A673 (cell line): Measurements from ENCODE around the gene CBR3. TPM values are rescaled to one million over a fixed set of nuclear protein-coding genes. Genes with fewer than 3 reads are reported as not detected.
"Not testable (repeated sequence)": the region's sequence is repeated elsewhere in the genome, so short reads cannot be mapped to it uniquely, and the experiment has no call there.

Experiments used
- BruUV-seq: library from RNA; stranded (reverse); fragments of 400-500 nt; replicated peaks from 2 replicates; lab custom pipeline; 2021; lab: Mats Ljungman, UMichigan
- CTCF ChIA-PET: fragments of 300-600 bp; sonication (Branson Sonifier 250); formaldehyde crosslinking; loops from one replicate; lab custom pipeline; 2022; ENCODE audit warnings: antibody characterized with exemption; lab: Charles Lee
- POLR2A ChIA-PET: fragments of 300-600 bp; sonication (Branson Sonifier 250); formaldehyde crosslinking; loops from one replicate; lab custom pipeline; 2022; ENCODE audit warnings: antibody characterized with exemption; ENCODE audit not compliant: low non-redundant PET; lab: Charles Lee
- DNase-seq: peaks from one replicate; pipeline ENCODE4 v3.0.0-alpha.2; 2015; ENCODE audit warnings: low spot score
- H3K27ac ChIP-seq: fragments of 200-600 bp; sonication (generic); 2 replicates; pipeline ENCODE4 v1.5.1; 2016; ENCODE audit warnings: mixed run types, low read depth, mild to moderate bottlenecking, mixed read lengths, antibody characterized with exemption, low read length; ENCODE audit not compliant: poor library complexity, severe bottlenecking
- H3K27me3 ChIP-seq: fragments of 200-600 bp; sonication (generic); replicated peaks from 2 replicates; pipeline ENCODE4 v1.6.1; 2017; ENCODE audit warnings: mixed run types, low read depth, mild to moderate bottlenecking, mixed read lengths, antibody characterized with exemption, low read length; ENCODE audit not compliant: insufficient read depth, poor library complexity
- H3K36me3 ChIP-seq: fragments of 200-600 bp; sonication (generic); 2 replicates; pipeline ENCODE4 v1.6.1; 2016; ENCODE audit warnings: mixed run types, mild to moderate bottlenecking, mixed read lengths, antibody characterized with exemption, low read length; ENCODE audit not compliant: insufficient read depth, poor library complexity, severe bottlenecking
- H3K4me1 ChIP-seq: fragments of 200-600 bp; sonication (generic); 2 replicates; pipeline ENCODE4 v1.6.1; 2017; ENCODE audit warnings: mixed run types, mild to moderate bottlenecking, mixed read lengths, antibody characterized with exemption, low read length; ENCODE audit not compliant: insufficient read depth, poor library complexity, severe bottlenecking
- H3K4me3 ChIP-seq: fragments of 200-600 bp; sonication (generic); 2 replicates; pipeline ENCODE4 v1.5.1; 2016; ENCODE audit warnings: low read depth, mixed run types, mild to moderate bottlenecking, mixed read lengths, low read length; ENCODE audit not compliant: poor library complexity, severe bottlenecking
- H3K9me3 ChIP-seq: fragments of 200-600 bp; sonication (generic); 2 replicates; pipeline ENCODE4 v1.6.1; 2016; ENCODE audit warnings: mixed run types, low read depth, mild to moderate bottlenecking, mixed read lengths, antibody characterized with exemption, low read length; ENCODE audit not compliant: poor library complexity, severe bottlenecking
- EZH2 ChIP-seq: fragments of 200-600 bp; sonication (generic); IDR thresholded peaks from 2 replicates; pipeline ENCODE4 v1.6.1; 2017; ENCODE audit warnings: borderline replicate concordance, low read depth, mild to moderate bottlenecking, mixed read lengths, antibody characterized with exemption, low read length; ENCODE audit not compliant: poor library complexity, severe bottlenecking
- intact Hi-C: fragments of 100-400 bp; cut with micrococcal nuclease; formaldehyde crosslinking; loops from one replicate; pipeline ENCODE4 v1.10.0; 2022; ENCODE audit not compliant: unreplicated experiment
- total RNA-seq: library from RNA; stranded (reverse); gene quantifications from 2 replicates; pipeline ENCODE4 v1.2.3, GENCODE V29; 2021
- TF ChIP-seq, protein P1 (sequence below): fragments of 300-800, 200-600 bp; sonication (generic); conservative IDR thresholded peaks from 2 replicates; pipeline ENCODE4 v1.5.1; 2017; ENCODE audit warnings: low read depth, mild to moderate bottlenecking, antibody characterized with exemption, low read length, moderate library complexity, mixed read lengths

Gene CBR3
- total RNA-seq, 1 experiment from 2014 or later: 12.3 TPM

DNA sequence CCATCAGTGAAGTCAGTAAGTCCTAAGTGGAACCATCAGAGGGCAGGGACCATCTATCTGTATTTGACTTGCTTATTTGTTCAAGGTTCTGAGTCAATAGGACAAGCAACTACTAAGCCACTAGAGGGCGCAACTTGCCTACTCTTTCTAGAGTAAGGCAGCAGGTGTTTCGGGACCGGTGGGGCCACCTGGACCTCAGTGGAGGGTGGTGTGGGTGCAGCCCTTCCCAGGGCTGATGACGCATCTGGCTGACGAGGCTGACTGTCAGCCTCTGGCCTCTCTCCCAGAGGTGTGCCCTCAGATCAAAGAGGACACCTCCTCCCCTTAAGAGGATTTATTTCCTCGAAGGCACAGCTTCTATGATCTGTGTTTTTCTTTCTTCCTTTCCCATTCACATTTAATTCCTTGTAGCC is 6.6 kb downstream of the CBR3 start:
- H3K4me3 ChIP-seq: no peak overlapping the region
- H3K27me3 ChIP-seq: no peaks in the 10 kb centered on the region
- ChIA-PET POLR2A (interaction anchor here (0.6 kb wide), 1 partner anchor 23 kb away, joined by 3 read pairs; no protein-coding TSS in a partner anchor), CTCF (interaction anchor here (1.4 kb wide), 1 partner anchor 9 kb away, joined by 3 read pairs; no protein-coding TSS in a partner anchor)
- H3K36me3 ChIP-seq: no peaks in the 10 kb centered on the region
- no peaks in the 10 kb centered on the region for H3K9me3 ChIP-seq
- TF ChIP-seq, protein P1, sequence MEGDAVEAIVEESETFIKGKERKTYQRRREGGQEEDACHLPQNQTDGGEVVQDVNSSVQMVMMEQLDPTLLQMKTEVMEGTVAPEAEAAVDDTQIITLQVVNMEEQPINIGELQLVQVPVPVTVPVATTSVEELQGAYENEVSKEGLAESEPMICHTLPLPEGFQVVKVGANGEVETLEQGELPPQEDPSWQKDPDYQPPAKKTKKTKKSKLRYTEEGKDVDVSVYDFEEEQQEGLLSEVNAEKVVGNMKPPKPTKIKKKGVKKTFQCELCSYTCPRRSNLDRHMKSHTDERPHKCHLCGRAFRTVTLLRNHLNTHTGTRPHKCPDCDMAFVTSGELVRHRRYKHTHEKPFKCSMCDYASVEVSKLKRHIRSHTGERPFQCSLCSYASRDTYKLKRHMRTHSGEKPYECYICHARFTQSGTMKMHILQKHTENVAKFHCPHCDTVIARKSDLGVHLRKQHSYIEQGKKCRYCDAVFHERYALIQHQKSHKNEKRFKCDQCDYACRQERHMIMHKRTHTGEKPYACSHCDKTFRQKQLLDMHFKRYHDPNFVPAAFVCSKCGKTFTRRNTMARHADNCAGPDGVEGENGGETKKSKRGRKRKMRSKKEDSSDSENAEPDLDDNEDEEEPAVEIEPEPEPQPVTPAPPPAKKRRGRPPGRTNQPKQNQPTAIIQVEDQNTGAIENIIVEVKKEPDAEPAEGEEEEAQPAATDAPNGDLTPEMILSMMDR: peak; percentile 91
- TF ChIP-seq EZH2: no peak
- intact Hi-C loops: loop anchor here (1.0 to 2.0 kb wide), 3 partner anchors 68 to 243 kb away; partner anchors contain the start of gene CHAF1B
- DNase-seq: peak; percentile 82
- H3K4me1 ChIP-seq: peaks cover 6% of the 10 kb centered on the region
- BruUV-seq: no TSS peak
- no peak overlapping the region for H3K27ac ChIP-seq

DNA sequence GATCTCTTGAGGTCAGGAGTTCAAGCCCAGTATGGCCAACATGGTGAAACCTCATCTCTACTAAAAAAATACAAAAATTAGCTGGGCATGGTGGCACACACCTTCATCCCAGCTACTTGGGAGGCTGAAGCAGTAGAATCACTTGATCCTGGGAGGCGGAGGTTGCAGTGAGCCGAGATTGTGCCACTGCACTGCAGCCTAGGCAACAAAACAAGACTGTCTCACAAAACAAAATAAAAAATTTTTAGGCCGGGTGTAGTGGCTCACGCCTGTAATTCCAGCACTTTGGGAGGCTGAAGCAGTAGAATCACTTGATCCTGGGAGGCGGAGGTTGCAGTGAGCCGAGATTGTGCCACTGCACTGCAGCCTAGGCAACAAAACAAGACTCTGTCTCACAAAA is 9.4 kb downstream of the CBR3 start:
- POLR2A ChIA-PET: interaction anchor here (0.5 kb wide), 1 partner anchor 239 kb away, joined by 10 read pairs; no protein-coding TSS in a partner anchor
- H3K4me3 ChIP-seq, DNase-seq, H3K27me3 ChIP-seq, intact Hi-C loops, H3K9me3 ChIP-seq, H3K36me3 ChIP-seq, H3K27ac ChIP-seq, BruUV-seq, H3K4me1 ChIP-seq, CTCF ChIA-PET: not testable (repeated sequence)

DNA sequence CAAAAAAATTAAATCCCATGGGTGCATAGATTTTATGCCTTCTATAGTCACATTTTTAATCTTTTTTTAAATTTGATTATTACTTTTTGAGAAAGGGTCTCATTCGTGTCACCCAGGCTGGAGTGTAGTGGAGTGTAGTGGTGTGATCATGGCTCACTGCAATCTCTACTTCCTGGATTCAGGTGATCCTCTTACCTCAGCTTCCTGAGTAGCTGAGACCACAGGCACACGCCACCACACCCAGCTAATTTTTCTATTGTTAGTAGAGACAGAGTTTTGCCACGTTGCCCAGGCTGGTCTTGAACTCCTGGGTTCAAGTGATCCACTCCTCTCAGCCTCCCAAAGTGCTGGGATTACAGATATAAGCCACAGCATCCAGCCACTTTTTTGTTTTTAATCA is 10.4 kb downstream of the CBR3 start:
- Histone ChIP-seq H3K4me3 (no peak overlapping the region), H3K9me3 (no peaks in the 10 kb centered on the region), H3K36me3 (no peaks in the 10 kb centered on the region), H3K4me1 (peaks cover 6% of the 10 kb centered on the region), H3K27me3 (no peaks in the 10 kb centered on the region), H3K27ac (no peak overlapping the region)
- TF ChIP-seq EZH2: no peak
- TF ChIP-seq, protein P1: no peak
- ChIA-PET POLR2A (no interaction called here), CTCF (no interaction called here)
- BruUV-seq: no TSS peak
- DNase-seq: no peak
- intact Hi-C loops: no loop called here

DNA sequence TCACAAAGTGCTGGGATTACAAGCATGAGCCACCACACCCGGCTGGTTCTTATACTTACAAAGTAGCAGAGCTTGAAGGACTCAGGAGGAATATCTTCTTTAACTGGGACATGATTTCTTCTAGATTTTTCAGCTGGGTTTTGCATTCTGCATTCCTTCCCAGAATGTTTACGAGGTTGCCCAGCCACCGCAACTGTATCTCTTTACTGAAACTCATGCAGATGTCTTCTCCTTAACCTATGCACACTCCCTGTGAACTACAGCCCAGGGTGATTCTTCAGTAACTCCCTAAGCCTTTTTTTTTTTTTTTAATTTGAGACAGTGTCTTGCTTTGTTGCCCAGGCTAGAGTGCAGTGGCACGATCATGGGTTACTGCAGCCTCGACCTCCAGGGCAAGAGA is 13.0 kb downstream of the CBR3 start:
- no peaks in the 10 kb centered on the region for H3K9me3 ChIP-seq
- H3K4me1 ChIP-seq: peaks cover 12% of the 10 kb centered on the region
- H3K4me3 ChIP-seq: no peak overlapping the region
- H3K27ac ChIP-seq: no peak overlapping the region
- no peaks in the 10 kb centered on the region for H3K36me3 ChIP-seq
- DNase-seq: no peak
- intact Hi-C loops: no loop called here
- no TSS peak for BruUV-seq
- TF ChIP-seq EZH2: no peak
- TF ChIP-seq, protein P1: no peak
- ChIA-PET CTCF (no interaction called here), POLR2A (no interaction called here)
- H3K27me3 ChIP-seq: no peaks in the 10 kb centered on the region
